NCI-H1092 treated with DMSO at 0.1 percent for 48 hours (cell line): ENCODE measurements around the gene ATP6V0D1.
"Not testable (repeated sequence)": the region's sequence is repeated elsewhere in the genome, so short reads cannot be mapped to it uniquely, and the experiment has no call there.

Experiments used
- DNase-seq: peaks from one replicate; lab custom pipeline; 2025; lab: John Stamatoyannopoulos, UW

ATP6V0D1 gene

DNA sequence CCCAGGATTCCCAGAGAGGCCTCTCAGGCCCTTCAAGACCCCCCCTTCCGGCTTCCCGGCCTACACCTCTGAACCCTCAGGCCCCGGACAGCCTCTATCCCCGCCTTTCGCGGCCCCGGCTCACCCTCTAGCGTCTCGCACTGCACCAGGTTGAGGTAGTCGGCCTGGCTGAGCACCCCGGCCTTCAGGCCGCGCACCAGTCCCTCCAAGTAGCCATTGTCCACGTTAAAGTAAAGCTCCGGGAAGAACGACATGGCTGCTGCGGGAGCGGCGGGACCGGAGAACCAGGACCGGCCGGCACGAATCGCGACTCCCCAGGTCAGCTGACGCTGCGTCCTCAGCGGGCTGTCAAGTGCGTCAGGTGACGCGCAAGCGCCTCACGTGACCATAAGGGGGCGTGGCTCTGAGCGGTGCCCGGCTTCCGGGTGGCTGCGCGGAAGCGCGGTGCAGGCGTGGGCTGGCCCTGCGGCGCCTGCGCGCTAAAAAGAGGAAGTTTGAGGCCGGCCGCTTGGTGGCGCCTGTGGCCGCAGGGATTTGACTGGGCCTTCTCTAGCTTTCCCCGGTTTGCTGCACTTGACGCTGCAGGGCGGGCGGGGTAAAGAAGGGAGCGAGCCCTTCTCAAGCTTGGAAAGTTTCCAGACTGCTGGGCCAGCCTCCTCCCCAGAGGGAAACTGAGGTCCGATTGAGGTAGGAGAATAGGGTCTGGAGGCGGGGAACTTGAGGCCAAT lies at the start of gene ATP6V0D1:
TSS of gene ATP6V0D1 (minus strand) at position 325 of the 728 bp plus-strand sequence. CDS start at position 254, 71 bp downstream.
- DNase-seq, result peak; percentile 97

DNA sequence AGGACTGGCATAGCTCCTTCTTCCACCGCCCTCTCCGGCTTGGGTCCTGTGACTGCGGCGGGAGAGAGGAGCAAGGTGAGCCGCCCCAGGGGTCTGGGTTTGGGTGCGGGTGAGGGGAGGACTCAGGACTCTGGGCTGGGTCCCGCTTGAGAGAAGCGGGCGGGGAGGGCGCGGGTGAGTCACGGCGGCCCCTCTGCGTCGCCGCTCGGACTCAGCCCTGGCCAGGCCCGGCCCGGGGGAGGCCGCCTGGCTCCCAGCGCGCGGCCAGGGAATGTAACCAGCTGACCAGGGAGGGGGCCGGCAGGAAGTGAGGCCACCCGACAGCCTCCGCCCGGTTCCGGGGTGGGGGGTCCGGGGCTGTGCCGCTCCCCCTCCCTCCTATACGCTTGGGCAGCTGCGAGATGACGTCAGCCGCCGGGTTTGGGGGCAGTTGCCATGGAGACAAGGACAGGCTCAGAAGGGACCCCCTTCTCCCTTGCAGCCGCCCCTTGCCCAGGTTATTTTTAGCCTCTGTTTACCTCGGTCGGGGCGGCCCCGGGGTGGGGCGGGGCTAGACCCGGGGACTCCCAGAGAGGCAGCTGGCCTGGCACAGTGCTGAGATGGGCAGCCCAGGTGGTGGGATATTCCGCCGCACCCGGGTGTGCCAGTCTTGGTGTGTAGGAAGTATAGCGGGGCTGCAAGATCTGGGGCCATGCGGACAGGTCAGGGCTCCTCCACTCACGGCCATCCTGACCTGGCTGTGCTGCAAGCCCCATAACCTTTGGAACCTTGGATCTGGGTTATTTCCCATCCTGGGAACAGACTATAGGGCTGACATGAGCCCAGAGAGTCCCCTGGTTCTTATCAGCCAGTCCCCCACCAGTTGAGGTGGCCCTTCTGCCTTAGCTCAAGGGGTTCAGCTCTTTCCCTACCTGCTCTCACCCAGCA lies 49.3 kb upstream of the ATP6V0D1 start:
- DNase-seq, result peak; percentile 45

DNA sequence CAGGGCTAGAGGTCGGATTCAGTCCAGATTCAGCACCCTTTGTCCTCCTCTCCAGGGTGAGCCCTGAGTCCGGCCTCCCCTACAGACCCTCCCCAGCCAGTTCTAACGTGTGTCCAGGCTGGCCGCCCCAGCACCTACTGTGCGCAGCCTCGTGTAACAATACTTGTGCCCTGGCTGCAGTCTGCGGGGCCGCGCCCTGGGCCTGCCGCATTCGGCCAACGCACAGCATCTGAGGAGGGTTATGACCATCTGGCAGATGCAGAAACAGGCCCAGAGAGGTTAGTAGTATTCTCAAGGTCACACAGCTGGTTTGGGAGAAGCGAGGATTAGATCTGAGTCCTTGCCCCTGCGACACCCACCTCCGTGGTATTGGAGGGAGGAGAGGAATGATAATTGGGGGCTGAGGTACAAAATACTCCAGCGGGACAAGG lies 48.6 kb upstream of the ATP6V0D1 start:
- no peak for DNase-seq

DNA sequence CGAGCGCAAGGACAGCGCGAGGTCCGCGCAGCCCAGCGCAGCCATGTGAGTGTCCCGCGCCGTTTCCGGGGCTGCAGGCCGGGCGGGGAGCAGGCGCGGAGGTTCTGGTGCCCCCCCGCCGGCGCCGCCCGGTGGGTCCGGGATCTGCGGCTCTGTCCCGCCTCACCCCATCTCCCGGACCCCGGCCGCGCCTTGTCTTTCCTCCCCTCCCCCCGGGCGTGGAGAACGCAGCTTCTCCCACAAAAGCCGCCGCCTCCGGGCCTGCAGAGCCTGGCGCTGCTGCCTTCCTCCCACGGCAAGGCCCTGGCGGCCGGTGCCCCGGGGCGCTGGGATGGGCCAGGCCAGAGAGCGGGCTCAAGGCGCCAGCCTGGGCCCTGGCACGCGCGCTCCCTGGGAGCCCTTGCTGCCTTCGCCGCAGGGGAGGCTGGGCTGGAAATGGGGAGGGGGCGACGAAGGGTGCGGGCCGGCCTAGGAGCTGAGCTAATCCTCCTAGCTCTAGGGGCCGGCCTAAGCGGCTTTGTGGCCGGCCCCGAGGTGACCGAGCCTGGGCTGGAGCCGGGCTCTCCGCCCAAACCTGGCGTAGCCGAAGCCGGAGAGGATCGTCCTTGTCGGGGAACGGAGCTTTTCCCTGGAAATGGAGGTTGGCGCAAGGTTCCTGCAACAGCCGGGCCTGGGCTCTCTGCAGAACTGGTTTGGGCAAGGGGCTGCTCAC lies 48.1 kb upstream of the ATP6V0D1 start:
- DNase-seq, result peak; percentile 52

DNA sequence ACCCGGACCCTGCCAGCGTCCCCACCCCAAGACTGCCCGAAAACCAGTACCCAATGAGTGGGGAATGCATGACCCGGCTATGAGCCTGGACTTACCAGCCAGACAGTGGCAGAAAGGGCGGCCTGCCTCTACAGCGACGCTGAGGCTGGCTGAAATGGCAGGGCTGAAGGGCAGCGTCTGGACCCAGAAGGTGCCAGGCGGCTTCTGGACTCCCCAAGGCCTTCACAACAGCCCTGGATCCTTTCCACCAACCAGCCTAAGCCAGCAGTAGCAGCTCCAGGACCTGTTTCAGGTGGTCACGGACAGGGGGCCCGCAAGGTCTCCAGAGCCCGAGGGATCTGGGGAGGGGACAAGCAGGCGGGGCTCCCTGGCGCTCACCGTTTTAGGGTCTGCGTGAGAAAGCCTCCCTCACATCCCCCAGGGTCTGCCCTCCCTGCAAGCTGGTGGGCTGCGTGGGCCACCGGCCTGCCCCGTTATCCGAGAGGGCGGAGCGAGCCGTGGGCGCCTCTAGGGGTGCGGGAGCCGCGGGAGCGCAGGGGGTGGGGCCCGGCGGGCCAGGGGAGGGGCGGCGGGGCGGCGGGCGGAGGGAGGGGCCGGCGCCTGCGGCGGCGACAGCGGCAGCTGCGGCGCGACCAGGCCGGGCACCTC lies 47.4 kb upstream of the ATP6V0D1 start, which contains the start of gene RIPOR1:
TSS of gene RIPOR1 (plus strand) at position 608 of the 648 bp plus-strand sequence. CDS start 9,618 bp downstream, outside the sequence.
- DNase-seq, result no peak

DNA sequence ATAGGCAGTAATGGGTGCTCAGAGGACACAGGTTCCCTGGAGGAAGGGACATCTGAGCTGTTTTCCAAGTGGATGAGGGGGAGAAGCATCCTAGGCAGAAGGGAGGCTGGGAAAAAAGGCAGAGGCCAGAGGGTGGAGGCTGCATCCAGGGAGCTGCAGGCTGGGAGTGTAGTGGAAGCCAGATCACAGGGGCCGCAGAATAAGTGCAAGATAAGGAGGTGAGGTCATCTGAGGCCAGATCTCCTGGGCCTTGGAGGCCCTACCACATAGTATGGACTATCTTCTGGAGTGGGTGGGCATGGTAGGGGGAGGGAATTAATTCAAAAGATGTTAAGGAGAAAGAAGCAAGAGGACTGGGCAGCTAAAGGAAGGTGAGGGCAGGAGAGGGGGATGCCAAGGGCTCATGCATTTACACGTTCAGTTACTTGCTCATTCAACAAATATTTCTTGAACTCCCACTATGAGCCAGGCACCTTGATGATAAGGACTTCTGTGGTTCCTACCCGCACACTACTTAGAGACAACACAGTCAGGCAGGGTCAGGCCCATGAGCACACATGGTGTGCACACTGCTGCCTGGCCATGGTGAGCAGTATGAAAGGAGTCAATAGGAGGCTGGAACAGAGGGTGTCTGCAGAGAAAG lies 45.3 kb upstream of the ATP6V0D1 start:
- no peak for DNase-seq

DNA sequence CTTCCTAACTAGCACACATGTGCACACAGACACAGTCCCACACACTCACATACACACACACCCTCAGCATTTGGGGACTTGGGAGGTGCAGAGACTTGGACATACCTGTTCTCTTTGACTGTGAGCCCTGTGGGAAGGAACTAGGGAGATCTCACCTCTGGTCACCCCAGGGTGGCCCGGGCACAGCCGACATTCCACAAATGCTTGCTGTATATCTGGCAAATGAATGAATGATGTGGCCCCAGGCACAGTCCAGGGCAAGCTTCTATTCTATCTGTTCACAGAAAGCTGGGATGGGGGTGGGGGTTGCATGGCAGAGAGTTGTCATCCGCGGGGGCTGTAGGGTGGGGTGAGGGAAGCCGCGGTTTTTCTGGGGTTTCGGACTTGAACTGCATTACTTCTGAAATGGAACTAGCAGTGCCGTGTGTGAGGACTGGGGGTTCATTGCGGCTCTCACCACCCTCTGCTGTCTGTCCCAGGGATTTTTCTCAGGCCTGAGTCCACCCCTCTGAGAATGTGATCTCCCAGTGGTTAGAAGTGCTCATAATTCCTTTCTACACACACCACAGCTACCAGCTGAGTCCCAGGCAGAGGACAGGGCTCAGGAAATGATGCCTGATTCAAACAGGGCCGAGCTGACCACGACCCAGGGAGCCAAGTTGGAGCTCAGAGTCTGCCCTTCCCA lies 44.4 kb upstream of the ATP6V0D1 start:
- no peak for DNase-seq

DNA sequence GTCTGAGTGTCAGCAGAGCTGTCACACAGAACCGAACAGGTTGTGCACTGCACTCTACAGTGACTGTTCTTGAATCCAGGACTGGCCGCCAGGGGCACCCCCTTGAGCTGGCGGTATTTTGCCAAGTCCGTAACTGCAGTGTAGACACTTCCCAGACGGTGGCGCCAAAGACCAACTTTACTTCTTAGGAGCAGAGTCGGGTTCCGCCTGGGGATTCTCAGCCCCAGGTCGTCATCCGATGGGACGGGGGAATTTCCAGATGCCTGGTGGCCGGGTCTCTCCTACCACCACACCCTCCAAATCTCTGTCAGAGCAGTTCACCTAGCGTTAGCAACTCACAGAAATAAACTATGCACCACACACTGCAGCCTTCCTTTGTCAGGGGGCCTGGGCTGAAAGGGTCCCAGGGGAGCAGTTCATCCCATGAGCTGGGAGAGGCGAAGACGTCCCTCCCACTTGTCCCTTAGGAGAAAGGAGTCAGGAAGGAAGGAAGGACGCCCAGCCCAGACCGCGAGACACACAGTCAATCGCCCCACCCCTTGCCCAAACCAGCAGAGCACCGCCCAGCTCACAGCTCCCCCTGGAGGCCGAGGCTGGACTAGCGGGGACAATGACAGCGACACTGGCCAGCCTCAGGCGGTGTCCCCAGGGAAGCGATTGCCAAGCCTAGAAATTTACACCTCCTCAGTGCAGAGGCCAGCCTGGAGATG lies 40.3 kb upstream of the ATP6V0D1 start:
- peak; percentile 87 for DNase-seq

DNA sequence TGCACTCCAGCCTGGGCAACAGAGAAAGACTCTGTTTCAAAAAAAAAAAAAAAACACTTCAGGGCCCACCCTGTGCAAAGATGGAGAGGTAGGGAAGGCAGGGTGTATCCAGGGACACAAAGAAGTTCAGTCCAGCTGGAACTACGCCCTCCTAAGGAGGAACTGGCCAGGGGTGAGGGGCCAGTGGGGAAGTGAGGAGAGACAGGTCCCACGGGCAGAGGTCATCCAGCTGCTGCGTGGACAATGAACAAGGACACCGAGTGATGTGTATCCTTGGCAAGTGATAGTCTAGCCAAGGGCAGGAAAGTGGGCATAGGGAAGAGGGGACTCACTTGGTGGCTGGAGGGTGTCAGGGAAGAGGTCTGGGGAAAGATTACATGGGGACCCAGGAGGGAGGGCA lies 38.3 kb upstream of the ATP6V0D1 start:
- no peak for DNase-seq

DNA sequence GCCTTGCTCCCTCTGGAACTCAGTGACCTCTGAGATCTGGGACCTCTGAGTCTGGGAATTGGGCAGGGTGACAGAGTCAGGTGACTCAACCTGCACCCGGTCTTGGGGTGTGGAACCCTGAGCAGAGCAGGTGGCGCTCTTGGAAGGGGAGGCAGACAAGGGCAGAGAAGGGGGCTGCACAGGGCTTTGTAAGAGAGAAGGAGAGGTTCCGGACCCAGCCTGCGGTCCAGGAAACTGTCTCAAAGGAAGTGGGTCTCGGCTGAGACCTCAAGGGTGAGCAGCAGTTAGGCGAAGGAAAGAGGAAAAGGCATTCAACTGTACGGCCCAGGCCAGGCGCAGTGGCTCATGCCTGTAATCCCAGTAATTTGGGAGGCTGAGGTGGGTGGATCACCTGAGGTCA lies 37.7 kb upstream of the ATP6V0D1 start:
- DNase-seq, result no peak

DNA sequence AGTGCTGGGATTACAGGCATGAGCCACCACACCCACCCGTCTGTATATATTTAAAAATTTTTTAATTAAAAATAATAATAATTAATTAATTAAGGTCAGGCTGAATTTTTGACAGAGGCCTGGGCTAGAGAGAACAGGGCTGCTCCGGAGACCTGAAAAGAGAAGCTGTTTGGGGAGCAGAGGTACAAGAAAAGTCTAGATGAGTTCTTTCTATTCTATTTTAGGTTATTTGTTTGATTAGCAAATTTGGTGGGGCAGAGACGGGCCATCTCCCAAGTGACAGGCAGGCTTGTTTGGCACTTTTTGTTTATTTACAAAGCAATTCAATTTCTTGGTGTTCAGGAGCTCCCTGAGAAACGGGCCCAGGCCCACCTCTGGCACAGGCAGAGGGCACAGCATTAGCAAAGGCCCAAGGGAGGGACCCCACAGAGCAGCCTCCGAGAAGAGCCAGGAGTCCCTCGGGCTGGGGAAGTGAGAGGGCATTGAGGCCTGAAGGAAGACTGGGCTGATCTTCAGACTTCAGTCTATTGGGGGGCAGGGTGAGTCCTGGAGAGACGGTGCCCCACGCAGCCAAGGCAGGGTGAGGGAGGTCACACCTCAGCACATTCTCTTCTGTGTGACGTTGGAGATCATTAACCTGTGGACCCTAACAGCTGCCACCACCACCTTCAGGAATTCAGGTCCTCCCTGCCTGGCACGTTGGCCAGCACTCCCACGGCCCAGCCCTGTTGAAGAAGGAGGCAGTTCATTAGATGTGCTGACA lies 36.9 kb upstream of the ATP6V0D1 start:
- no peak for DNase-seq

DNA sequence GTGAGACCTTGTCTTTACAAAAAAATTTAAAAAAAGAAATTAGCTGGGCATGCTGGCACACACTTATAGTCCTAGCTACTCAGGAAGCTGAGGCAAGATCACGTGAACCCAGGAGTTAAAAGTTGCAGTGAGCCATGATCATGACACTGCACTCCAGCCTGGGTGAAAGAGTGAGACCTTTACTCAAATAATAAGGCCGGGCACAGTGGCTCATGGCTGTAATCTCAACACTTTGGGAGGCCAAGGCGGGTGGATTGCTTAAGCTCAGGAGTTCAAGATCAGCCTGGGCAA lies 36.1 kb upstream of the ATP6V0D1 start:
- DNase-seq, result no peak

DNA sequence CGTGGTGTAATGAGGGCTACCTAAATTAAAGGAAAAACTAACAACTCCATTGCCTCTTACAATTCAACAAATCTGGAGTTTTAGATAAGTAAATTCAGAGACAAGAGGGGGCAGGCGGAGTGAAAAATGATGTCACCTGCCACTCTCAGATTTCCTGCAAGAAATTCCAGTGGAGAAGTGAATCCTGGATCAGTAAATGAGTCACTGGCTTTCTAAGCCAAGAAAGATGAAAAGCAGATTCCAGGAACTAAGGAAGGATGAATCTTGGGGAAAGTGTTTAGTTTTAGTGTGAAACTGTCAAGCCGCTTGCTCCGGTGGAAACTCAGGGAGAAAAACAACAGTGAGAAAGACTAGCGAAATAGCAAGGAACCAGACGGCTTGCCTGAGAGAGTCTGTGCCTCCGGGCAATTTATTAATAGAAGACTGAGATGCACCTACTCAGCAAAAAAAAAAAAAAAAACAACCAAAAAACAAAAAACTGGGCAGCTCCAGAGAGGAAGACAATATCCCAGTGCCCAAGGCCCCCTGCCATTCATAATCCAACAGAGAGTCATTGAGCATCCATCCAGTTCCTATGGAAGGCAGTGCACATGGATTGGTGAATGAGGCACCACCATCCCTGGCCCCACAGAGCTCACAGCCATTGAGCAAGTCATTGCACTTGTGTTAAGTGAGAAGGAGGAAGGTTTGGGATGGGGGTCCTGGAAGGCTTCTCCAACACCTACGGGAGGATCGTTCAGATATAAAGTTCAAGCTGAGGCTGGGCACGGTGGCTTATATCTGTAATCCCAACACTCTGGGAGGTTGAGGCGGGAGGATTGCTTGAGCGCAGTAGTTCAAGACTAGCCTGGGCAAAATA lies 35.6 kb upstream of the ATP6V0D1 start:
- no peak for DNase-seq

DNA sequence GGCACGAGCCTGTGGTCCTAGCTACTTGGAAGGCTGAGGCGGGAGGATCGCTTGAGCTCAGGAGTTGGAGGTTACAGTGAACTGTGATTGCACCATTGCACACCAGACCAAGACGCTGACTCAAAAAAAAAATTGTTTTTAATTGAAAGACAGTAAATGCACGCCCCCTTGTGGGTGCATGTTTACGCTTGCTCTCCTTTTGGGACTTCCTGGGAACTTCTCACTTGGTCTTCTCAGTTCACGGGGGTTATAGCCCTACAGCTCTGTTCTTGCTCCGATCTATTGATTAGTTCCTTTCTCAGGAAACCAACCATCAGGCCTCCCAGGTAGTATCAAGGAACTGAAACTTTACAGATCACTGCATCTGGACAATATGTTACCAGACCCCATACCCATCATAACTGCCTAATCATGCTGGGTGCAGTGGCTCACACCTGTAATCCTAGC lies 33.4 kb upstream of the ATP6V0D1 start:
- DNase-seq, result peak; percentile 63

DNA sequence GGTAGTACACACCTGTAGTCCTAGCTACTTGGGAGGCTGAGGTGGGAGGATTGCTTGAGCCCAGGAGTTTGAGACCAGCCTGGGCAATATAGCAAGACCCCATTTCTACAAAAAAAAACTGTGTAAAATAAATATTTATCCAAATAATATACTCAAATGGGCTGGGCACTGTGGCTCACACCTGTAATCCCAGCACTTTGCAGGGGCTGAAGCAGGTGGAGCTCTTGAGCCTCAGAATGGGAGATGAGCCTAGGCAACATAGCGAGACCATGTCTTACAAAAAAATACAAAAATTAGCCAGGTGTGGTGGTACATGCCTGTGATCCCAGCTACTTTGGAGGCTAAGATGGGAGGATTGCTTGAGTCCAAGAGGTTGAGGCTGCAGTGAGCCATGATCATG lies 32.9 kb upstream of the ATP6V0D1 start:
- DNase-seq, result not testable (repeated sequence)

DNA sequence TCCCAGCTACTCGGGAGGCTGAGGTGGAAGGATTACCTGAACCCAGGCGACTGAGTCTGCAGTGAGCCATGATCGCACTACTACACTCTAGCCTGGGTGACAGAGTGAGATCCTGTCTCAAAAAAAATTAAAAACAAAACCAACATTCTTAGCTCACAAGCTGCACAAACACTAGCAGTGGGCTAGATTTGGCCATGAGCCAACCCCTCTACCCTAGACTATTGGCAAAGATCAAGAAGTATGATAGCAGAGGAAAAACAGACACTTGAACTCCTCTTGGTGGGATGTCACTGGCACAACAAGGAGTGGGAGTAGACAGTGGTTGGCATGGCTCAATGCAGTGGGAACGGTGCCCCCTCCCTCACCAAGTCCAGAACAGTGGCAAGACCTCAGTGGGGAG lies 28.1 kb upstream of the ATP6V0D1 start:
- peak; percentile 12 for DNase-seq

DNA sequence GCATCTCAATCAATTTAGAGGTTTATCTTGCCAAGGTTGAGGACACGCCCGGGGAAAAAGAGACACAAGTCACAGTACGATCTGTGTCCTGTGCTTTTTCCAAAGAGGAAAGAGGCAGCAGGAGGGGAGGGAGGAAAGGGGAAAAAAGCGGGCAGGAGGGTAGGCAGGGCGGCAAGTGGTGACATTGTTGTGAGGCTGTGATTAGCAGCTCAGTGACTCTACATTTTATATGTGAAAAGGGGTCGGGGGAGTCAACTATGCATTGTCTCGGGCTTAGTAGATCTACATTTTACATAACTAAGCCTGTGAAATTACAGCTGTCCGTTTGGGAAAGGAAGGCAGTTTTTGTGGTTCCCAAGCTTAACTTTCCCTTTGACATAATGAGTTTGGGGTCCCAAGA lies 25.5 kb upstream of the ATP6V0D1 start:
- no peak for DNase-seq
